Kidney (tissue), 14 donors: ENCODE results near the gene NINJ1. TPM values are rescaled to one million over a fixed set of nuclear protein-coding genes. Genes with fewer than 3 reads are reported as not detected.
A peak's percentile ranks its signal among the peaks of the same experiment; 100 is the strongest.

Experiments used
- DNase-seq, 5 donors: peaks; one replicate each; pipeline ENCODE4 v3.0.0-alpha.2; 2013 to 2020
- FAIRE-seq: peaks from 2 replicates; lab custom pipeline; 2012; peaks lifted over from hg19 to GRCh38; lab: Jason Lieb, UNC
- H3K27ac ChIP-seq, 2 donors: one replicate each; pipeline ENCODE4 v1.7.0; 2013; ENCODE audit warnings: low read depth in 2 of 2, low read length in 2 of 2, inconsistent platforms in 1 of 2
- H3K27me3 ChIP-seq: one replicate; pipeline ENCODE4 v1.7.1; 2013; ENCODE audit warnings: low read length, inconsistent platforms; ENCODE audit not compliant: control insufficient read depth, insufficient read depth
- H3K36me3 ChIP-seq, 3 donors: one replicate each; pipeline versions ENCODE4 v1.7.0 to v1.7.1; 2013; ENCODE audit warnings: low read length in 3 of 3, control low read depth in 1 of 3, inconsistent platforms in 1 of 3; ENCODE audit not compliant: insufficient read depth in 3 of 3, control insufficient read depth in 2 of 3
- H3K4me1 ChIP-seq, 3 donors: one replicate each; pipeline versions ENCODE4 v1.7.0 to v1.7.1; 2013; ENCODE audit warnings: low read length in 3 of 3, inconsistent platforms in 1 of 3, low read depth in 1 of 3; ENCODE audit not compliant: control insufficient read depth in 2 of 3, insufficient read depth in 2 of 3
- H3K4me3 ChIP-seq, 3 donors: one replicate each; pipeline versions ENCODE4 v1.7.0 to v1.8.1; 2013; ENCODE audit warnings: low read length in 3 of 3, control low read depth in 1 of 3, inconsistent platforms in 1 of 3
- H3K9ac ChIP-seq, 3 donors: one replicate each; pipeline versions ENCODE4 v1.7.0 to v1.7.1; 2013; ENCODE audit warnings: low read length in 3 of 3, control low read depth in 1 of 3, inconsistent platforms in 1 of 3
- H3K9me3 ChIP-seq, 3 donors: one replicate each; pipeline versions ENCODE4 v1.7.0 to v1.7.1; 2013; ENCODE audit warnings: low read length in 3 of 3, control low read depth in 1 of 3, inconsistent platforms in 1 of 3; ENCODE audit not compliant: control insufficient read depth in 2 of 3, insufficient read depth in 1 of 3
- intact Hi-C: fragments of 100-400 bp; cut with DNase I; formaldehyde crosslinking; loops from one replicate; pipeline ENCODE4 v1.11.1; 2022
- polyA plus RNA-seq: library from polyadenylated mRNA; stranded (reverse); fragments of 350-450 nt; fragmentation: Illumina TruSeq; extraction: RNeasy Lipid Tissue Mini Kit (QIAGEN cat#74804); gene quantifications from one replicate; pipeline ENCODE4 v1.2.3, GENCODE V29; 2014; ENCODE audit warnings: low read depth, low replicate concordance; ENCODE audit not compliant: insufficient read depth
- total RNA-seq: library from RNA; stranded (reverse); fragmentation: NEBNext Ultra II Directional; extraction: Animal tissue kit (Norgen Biotek cat#: 25700); gene quantifications from one replicate; pipeline ENCODE4 v1.2.1, GENCODE V29; 2021
- TF ChIP-seq, protein P1 (sequence below): IDR thresholded peaks from 3 replicates; pipeline ENCODE4 v1.5.1; 2012; ENCODE audit warnings: mild to moderate bottlenecking, moderate library complexity, borderline replicate concordance; ENCODE audit not compliant: insufficient read depth; ENCODE audit errors: extremely low read depth
- donor health status: control.
- donor health status: control.
- donor health status: control.
- donor health status: control.
- donor health status: control.
- donor health status: DM: yes; HTN: yes; CAD: no.
- donor health status: Normal renal cell carcinoma (clear cell type).

NINJ1 gene
- total and polyA plus RNA-seq, 2 donors from 2014 or later = 56.3 to 149 TPM

DNA sequence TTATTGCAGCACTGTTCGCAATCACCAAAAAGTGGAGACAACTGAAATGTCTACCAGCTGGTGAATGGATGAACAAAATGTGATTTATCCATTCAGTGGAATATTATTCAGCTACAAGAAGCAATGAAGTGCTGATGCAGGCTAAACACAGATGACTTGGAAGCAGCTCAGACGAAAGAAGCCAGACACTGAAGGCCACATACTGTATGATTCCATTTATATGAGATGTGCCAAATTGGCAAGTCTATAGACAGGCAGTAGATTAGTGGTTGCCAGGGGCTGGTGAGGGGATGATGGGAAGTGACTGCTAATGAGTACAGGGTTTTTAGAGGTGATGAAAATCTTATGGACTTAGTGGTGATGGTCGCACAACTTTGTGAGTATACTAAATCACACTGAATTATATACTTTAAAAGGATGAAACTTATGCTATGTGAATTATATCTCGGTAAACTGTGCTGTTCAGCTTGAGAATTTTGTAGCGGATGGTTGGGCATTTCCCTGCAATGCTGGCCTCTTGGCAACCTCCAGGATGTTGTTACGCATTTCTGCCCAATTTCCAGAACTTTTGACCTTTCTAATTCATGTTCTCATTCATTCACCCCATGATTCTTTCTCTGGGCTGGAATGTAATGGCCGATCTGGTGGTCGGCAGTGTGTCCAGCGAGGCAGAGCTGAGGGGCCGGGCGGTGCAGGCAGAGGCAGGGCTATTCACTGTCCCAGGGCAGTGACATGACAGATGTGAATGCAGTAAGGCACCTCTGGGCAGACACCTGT, 27.9 kb upstream of the NINJ1 start:
- intact Hi-C loops = no loop called here
- Histone ChIP-seq H3K27me3 (no peaks in the 10 kb centered on the region), H3K27ac (no peak overlapping the region), H3K9ac (no peak overlapping the region), H3K4me1 (no peaks in the 10 kb centered on the region), H3K9me3 (no peaks in the 10 kb centered on the region), H3K4me3 (no peak overlapping the region), H3K36me3 (no peaks in the 10 kb centered on the region)
- TF ChIP-seq, protein P1, sequence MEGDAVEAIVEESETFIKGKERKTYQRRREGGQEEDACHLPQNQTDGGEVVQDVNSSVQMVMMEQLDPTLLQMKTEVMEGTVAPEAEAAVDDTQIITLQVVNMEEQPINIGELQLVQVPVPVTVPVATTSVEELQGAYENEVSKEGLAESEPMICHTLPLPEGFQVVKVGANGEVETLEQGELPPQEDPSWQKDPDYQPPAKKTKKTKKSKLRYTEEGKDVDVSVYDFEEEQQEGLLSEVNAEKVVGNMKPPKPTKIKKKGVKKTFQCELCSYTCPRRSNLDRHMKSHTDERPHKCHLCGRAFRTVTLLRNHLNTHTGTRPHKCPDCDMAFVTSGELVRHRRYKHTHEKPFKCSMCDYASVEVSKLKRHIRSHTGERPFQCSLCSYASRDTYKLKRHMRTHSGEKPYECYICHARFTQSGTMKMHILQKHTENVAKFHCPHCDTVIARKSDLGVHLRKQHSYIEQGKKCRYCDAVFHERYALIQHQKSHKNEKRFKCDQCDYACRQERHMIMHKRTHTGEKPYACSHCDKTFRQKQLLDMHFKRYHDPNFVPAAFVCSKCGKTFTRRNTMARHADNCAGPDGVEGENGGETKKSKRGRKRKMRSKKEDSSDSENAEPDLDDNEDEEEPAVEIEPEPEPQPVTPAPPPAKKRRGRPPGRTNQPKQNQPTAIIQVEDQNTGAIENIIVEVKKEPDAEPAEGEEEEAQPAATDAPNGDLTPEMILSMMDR = no peak
- no peak for FAIRE-seq
- no peak for DNase-seq

DNA sequence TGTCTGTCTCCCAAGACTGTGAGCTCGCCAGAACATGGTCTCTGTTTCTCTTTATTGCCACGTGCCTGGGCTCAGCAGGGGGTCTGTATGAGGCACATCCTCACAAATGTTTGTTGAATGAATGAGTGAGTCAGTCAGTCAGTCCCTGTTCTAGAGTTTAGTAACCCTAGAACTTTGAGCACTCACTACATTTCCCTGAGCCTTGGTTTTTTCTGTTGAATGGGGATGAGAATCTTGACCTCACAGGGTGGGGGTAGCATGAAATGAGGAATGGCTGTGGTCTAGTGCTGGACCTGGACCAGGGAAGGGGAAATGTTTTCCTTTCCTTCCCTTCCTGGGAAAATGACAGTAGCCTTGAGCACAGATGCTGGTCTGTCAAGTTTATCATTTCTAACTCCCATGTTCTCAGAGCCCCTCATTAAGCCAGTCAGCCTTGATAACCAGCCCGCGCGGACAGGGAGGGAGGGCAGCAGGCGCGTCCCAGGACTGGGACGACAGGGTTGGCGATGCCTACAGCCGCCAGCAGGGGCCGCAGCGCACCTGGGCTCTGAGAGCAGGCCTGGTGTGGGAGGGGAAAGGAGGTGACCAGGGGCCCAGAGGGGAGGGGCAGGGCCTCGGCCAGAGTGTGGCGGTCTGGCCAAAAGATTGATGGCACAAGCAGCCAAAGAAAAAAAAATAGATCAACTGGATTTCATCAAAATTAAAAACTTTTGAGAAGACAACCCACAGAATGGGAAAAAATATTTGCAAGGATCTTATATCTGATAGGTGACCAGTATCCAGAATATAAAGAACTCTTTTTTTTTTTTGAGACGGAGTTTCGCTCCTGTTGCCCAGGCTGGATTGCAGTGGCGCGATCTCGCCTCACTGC, 25.8 kb upstream of the NINJ1 start:
- H3K36me3 ChIP-seq = no peaks in the 10 kb centered on the region
- intact Hi-C loops = no loop called here
- H3K9ac ChIP-seq = no peak overlapping the region
- no peak overlapping the region for H3K27ac ChIP-seq
- no peaks in the 10 kb centered on the region for H3K4me1 ChIP-seq
- DNase-seq (peak; percentile 92 to 95 (median 94)), FAIRE-seq (peak; percentile 13)
- no peaks in the 10 kb centered on the region for H3K9me3 ChIP-seq
- no peaks in the 10 kb centered on the region for H3K27me3 ChIP-seq
- TF ChIP-seq, protein P1 = peak; percentile 98
- no peak overlapping the region for H3K4me3 ChIP-seq

DNA sequence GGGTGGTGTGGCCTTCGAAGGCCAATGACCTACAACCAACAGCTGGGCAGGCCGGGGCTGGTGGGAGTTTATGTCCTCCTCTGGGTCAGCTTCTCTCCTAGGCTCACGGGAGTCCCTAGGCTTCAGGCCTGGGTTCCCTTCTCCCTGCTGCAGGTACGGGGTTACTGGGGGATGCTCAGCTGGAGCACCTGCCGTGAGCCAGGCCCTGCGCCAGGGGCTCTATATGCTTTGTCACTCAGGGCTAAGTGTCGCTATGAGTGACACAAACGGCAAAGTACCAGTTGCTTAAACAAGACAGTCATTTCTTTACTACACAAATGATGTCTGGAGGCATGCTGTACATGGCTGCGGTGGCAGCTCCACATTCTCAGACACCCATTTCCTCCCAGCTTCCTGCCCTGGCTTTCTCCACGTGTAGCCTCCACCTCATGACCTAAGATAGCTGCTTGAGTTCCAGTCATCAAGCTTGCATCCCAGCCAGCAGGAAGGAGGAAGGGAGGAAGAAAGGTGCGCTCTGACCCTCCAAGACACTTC, 22.5 kb upstream of the NINJ1 start:
- DNase-seq (no peak), FAIRE-seq (no peak)
- Histone ChIP-seq H3K36me3 (no peaks in the 10 kb centered on the region), H3K9ac (no peak overlapping the region), H3K4me1 (no peaks in the 10 kb centered on the region), H3K27me3 (no peaks in the 10 kb centered on the region), H3K9me3 (no peaks in the 10 kb centered on the region), H3K4me3 (no peak overlapping the region), H3K27ac (no peak overlapping the region)
- intact Hi-C loops = no loop called here
- TF ChIP-seq, protein P1 = no peak
